Central memory CD8-positive, alpha-beta T cell (primary cell): ENCODE measurements around the gene GREB1L.
"Not testable (repeated sequence)": the region's sequence is repeated elsewhere in the genome, so short reads cannot be mapped to it uniquely, and the experiment has no call there.

ENCODE experiments used
- ATAC-seq: fragments of 150-1000 bp; cut with Tn5 transposase; replicated peaks from 2 replicates; pipeline ENCODE4 v1.10.0; 2022; ENCODE audit warnings: mild to moderate bottlenecking, moderate FRiP score, moderate number of reproducible peaks; ENCODE audit not compliant: poor library complexity, severe bottlenecking; ENCODE audit errors: extremely low read depth
- DNase-seq, 2 donors: peaks; one replicate each; pipeline ENCODE4 v3.0.0; 2021; ENCODE audit warnings: low spot score in 2 of 2
- H3K27ac Mint-ChIP-seq: one replicate; pipeline ENCODE4 v1.8.0; 2022; ENCODE audit warnings: low read depth, mild to moderate bottlenecking, moderate library complexity, mixed read lengths
- H3K27me3 Mint-ChIP-seq: one replicate; pipeline ENCODE4 v1.8.0; 2022; ENCODE audit warnings: mixed read lengths
- H3K36me3 Mint-ChIP-seq: one replicate; pipeline ENCODE4 v1.8.0; 2022; ENCODE audit warnings: mild to moderate bottlenecking, moderate library complexity, mixed read lengths; ENCODE audit not compliant: insufficient read depth
- H3K4me1 Mint-ChIP-seq: one replicate; pipeline ENCODE4 v1.8.0; 2022; ENCODE audit warnings: mixed read lengths
- H3K4me3 Mint-ChIP-seq: one replicate; pipeline ENCODE4 v1.8.0; 2022; ENCODE audit warnings: mild to moderate bottlenecking, moderate library complexity, mixed read lengths
- H3K9me3 Mint-ChIP-seq: one replicate; pipeline ENCODE4 v1.8.0; 2022; ENCODE audit warnings: mixed read lengths

Gene GREB1L

DNA sequence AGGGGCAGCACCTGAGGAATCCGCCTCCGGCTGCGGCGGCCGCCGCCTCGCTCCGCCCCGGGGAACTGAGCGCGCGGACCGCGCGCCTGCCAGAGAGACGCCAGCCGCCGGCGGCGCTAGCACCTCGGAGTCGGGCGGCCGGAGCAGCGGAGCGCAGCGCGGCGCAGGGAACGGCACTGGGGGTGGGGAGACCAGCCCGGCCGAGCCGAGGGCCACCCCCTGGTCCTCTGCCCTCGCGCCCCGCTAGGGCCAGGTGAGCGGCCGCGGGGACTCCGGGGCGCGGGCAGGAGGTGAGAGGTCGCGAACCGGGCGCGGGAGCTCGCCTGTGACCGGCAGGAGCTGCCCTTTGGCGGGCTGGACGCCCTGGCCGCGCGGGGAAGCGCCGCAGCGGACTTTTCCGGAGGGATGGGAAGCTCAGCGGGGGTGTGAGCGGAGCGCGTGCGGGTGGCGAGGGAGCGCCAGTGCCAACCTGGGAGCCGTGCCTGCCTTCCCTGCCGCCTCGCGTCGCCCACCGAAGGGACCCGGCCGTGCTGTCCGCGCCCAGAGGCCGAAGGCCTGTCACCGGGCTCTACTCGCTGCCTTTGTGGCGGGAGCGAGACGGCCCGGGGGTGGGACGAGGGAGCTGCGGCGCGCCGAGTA lies at the start of gene GREB1L:
GREB1L (plus strand) TSS at position 92 of the 639 bp plus-strand sequence. CDS start 141,287 bp downstream, outside the sequence.
- DNase-seq, result no peak
- peaks cover 80% of the 10 kb centered on the region for H3K27me3 Mint-ChIP-seq
- no peak for ATAC-seq
- H3K36me3 Mint-ChIP-seq, result peaks cover 7% of the 10 kb centered on the region
- H3K4me3 Mint-ChIP-seq, result peak within 1 kb of the TSS; percentile 56
- H3K4me1 Mint-ChIP-seq, result peaks cover 6% of the 10 kb centered on the region
- no peak within 1 kb of the TSS for H3K27ac Mint-ChIP-seq
- H3K9me3 Mint-ChIP-seq, result no peaks in the 10 kb centered on the region

DNA sequence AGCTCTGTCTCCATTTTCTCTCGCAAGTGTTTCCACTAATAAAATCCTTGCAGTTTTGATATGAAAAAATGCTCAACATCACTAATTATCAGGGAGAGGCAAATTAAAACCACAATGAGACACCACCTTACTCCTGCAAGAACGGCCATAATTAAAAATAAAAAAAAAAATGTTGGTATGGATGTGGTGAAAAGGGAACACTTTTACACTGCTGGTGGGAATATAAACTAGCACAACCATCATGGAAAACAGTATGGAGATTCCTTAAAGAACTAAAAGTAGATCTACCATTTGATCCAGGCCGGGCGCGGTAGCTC lies 49.8 kb upstream of the GREB1L start:
- Mint-ChIP-seq H3K27me3 (peaks cover 59% of the 10 kb centered on the region), H3K4me3 (no peak overlapping the region), H3K27ac (no peak overlapping the region), H3K36me3 (no peaks in the 10 kb centered on the region), H3K4me1 (no peaks in the 10 kb centered on the region), H3K9me3 (no peaks in the 10 kb centered on the region)
- ATAC-seq (no peak), DNase-seq (no peak)

DNA sequence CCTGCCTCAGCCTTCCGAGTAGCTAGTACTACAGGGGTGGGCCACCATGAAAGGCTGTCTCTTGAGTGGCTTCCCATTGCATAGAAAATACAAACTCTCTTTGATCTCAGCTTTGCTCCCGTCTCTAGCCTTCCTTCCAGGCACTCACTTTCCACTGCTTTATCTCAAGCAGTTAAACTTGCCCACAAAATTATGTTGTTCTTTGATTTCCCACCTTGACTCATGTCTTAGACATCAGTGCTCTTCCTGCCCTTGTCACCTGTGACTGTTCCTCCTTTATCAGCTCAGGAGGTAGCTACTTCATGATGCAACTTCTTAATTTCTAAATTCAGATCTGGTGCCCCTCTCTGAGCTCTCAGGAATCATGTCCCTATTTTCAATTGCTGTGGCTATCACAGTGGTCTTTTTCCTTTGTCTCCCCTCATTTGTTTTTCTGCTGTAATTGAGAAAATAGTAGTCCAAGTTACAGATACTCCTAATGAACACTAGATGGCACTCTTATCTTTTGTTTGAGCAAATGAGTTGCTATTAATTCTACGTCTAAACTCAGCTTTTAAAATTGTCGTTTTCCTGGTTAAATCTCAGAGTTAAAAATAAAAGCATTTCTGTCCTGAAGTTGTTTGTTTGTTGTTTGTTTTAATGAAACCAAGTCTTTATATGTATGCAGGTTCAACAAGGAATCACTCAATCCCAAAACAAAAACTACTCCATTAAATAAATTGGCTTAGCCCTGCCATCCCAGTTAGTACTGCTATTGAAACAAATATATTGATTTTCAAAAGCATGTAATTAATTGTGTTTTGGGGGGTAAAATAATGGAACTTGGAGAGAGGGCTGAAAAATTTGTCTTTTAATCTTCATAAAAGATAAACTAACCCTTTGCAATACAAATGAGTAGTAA lies 46.9 kb upstream of the GREB1L start:
- Mint-ChIP-seq H3K27me3 (peaks cover 58% of the 10 kb centered on the region), H3K4me3 (no peak overlapping the region), H3K36me3 (no peaks in the 10 kb centered on the region), H3K9me3 (no peaks in the 10 kb centered on the region), H3K27ac (no peak overlapping the region), H3K4me1 (no peaks in the 10 kb centered on the region)
- ATAC-seq, result no peak
- DNase-seq, result no peak

DNA sequence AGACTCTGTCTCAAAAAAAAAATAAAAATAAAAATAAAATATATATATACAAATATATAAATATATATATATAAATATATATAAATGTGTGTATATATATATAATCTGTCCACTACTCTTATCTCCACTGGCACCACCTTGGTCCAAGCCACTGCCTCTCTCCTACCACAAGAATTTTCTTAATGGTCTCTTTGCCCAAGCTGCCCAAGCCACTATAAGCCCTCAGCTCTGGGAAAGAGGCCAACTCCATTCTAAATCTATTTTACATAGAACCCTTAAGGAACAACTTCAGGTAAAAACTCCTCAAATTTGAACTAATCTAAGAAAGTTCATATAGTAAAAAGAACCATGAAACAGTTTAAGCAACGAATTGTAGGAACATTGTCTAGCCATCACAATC lies 45.6 kb upstream of the GREB1L start:
- Mint-ChIP-seq H3K9me3 (no peaks in the 10 kb centered on the region), H3K27me3 (peaks cover 45% of the 10 kb centered on the region)
- ATAC-seq, result no peak

DNA sequence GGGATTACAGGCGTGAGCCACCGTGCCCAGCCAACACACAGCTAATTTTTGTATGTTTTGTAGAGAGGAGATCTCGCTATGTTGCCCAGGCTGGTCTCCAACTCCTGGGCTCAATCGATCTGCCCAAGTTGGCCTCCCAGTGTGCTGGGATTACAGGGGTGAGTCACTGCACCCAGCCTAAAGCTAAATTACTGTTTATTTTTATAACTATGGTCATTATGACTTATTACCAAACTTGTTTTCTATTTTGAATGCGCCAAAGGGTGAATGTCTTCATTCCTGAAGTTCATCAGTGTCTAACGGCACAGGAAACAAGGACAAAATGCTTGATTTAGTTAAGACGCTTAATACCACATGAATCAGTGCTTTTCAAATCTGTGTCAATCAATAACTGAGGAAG lies 38.9 kb upstream of the GREB1L start:
- DNase-seq (no peak), ATAC-seq (no peak)
- H3K4me1 Mint-ChIP-seq, result no peaks in the 10 kb centered on the region
- H3K4me3 Mint-ChIP-seq, result no peak overlapping the region
- no peaks in the 10 kb centered on the region for H3K36me3 Mint-ChIP-seq
- no peak overlapping the region for H3K27ac Mint-ChIP-seq
- peaks cover 15% of the 10 kb centered on the region for H3K27me3 Mint-ChIP-seq
- H3K9me3 Mint-ChIP-seq, result no peaks in the 10 kb centered on the region

More for the DNA sequence above, 45.6 kb upstream of the GREB1L start:
- Mint-ChIP-seq H3K36me3 (no peaks in the 10 kb centered on the region), H3K27ac (no peak overlapping the region), H3K4me1 (no peaks in the 10 kb centered on the region), H3K4me3 (no peak overlapping the region)
- DNase-seq, result no peak

DNA sequence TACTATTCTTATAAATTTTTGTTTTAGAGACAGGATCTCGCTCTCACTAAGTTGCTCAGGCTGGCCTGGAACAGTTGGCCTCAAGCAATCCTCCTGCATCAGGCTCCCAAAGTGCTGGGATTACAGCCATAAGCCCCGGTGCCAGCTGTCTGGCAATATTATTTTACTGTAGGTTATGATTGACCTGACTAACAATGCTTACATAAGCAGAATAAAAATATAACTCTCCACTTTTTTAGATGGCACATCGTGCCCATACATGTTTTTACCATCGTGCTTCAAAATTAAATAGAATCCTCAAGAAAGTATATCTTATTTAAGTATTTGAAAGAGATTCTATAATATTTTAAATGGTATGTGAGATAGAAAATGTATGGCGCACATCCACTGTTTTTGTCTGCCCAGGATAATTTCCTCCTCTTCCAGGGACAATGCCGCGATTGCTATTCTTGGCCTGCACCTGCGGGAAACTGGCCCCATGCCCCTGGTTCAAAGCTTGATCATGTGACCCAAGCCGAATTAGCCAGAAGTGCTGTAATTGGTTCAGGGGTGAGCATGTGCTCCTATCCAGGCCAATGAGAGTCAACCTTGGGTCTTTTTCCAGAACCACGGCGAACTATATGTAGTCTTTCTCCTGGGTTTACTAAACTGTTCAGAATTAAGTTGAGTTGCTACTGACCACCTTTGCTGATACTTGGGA lies 38.3 kb upstream of the GREB1L start:
- Mint-ChIP-seq H3K27ac (no peak overlapping the region), H3K4me1 (no peaks in the 10 kb centered on the region), H3K36me3 (no peaks in the 10 kb centered on the region), H3K9me3 (no peaks in the 10 kb centered on the region), H3K4me3 (no peak overlapping the region), H3K27me3 (peaks cover 12% of the 10 kb centered on the region)
- DNase-seq, result no peak
- no peak for ATAC-seq

DNA sequence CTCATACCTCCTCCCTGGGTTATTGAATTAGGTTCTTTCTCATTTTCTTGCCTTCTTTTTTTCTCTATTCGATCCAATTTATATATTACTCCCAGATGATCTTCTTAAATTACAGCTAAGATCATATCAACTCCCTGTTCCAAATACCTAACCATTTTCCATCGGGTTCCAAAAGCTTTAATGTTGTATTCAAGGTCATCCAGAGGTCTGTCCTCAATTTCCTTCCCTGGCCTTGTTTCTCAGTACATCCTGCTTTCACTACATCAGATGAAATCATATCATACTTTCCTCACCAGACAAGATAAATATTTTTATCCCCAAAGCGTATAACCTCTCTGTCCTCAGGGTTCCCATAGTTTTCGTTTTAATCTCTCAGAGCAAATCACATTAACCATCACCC lies 36.3 kb upstream of the GREB1L start:
- Mint-ChIP-seq H3K4me1 (no peaks in the 10 kb centered on the region), H3K27me3 (peaks cover 12% of the 10 kb centered on the region), H3K36me3 (no peaks in the 10 kb centered on the region), H3K27ac (no peak overlapping the region), H3K9me3 (no peaks in the 10 kb centered on the region), H3K4me3 (no peak overlapping the region)
- ATAC-seq (no peak), DNase-seq (no peak)

DNA sequence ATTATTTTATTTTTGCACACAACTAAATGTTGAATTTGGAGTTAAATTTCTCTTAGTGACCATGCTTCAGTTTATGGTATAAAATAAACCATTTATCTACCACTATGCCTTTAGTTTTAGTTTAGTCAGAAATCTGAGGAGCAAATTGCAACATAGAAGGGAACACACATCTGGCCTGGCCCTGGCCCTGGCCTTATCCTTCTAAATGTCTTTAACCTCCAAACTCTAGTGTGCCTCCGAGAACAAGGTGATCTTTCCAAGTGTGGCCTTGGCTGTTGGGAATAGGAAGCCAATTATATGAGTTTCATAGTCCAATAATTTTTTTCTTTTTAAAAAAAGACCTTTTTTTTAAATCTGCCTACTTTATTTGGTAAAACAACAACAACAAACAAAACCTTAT lies 31.8 kb upstream of the GREB1L start:
- Mint-ChIP-seq H3K9me3 (no peaks in the 10 kb centered on the region), H3K27ac (no peak overlapping the region), H3K4me3 (no peak overlapping the region), H3K4me1 (no peaks in the 10 kb centered on the region), H3K27me3 (peaks cover 11% of the 10 kb centered on the region), H3K36me3 (no peaks in the 10 kb centered on the region)
- DNase-seq (no peak), ATAC-seq (no peak)

DNA sequence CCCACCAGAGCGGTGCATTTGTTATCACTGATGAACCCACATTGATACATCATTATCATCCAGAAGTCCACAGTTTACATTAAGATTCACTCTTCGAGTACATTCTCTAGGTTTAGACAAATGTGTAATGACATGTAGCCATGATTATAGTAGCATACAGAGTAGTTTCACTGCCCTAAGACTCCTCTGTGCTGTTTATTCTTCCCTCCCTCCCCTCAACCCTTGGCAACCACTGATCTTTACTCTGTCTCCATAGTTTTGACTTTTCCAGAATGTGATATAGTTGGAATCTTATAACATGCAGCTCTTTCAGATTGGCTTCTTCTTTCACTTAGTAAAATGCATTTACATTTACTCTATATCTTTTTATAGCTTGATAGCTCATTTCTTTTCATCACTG lies 31.2 kb upstream of the GREB1L start:
- Mint-ChIP-seq H3K4me3 (no peak overlapping the region), H3K4me1 (no peaks in the 10 kb centered on the region), H3K36me3 (no peaks in the 10 kb centered on the region), H3K27ac (no peak overlapping the region), H3K9me3 (no peaks in the 10 kb centered on the region), H3K27me3 (peaks cover 16% of the 10 kb centered on the region)
- ATAC-seq, result no peak
- DNase-seq, result no peak

DNA sequence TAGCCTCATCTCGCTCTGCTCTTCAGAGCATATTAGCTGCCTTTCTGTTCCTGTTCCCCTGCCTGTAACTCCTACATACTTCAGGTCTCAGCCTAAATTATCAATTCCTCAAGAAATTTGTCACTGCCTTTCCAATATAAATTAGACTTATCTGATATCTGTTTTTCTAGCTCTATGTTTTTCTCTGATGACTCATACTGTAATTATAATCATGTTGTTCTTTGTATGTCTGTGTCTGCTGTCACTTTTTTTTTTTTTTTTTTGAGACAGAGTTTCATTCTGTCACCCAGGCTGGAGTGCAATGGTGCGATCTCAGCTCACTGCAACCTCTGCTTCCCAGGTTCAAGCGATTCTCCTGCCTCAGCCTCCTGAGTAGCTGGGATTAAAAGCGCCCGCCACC lies 27.6 kb upstream of the GREB1L start:
- not testable (repeated sequence) for H3K4me1 Mint-ChIP-seq, H3K36me3 Mint-ChIP-seq, ATAC-seq, H3K4me3 Mint-ChIP-seq, H3K27ac Mint-ChIP-seq, H3K9me3 Mint-ChIP-seq, DNase-seq
- peaks cover 27% of the 10 kb centered on the region for H3K27me3 Mint-ChIP-seq

DNA sequence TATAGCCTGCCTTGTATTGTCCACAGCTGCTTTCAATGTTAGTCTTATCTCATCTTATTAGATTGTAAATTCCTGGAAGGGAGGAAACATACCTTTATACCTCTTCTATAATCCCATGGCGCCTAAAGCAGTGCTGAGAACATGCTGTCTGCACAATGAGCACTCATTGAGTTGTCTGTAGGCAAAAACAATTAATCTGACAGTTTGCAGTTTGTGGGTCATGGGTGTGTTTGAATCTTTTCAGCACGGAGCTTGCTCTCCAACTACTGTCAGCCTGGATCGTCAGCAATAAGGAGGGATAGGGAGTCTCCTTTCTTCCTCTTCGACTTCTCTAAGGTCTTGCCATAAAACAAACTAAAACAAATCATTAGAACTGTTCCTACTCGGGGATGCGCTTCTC lies 26.5 kb upstream of the GREB1L start:
- no peak for ATAC-seq
- no peaks in the 10 kb centered on the region for H3K9me3 Mint-ChIP-seq
- peaks cover 27% of the 10 kb centered on the region for H3K27me3 Mint-ChIP-seq
- H3K27ac Mint-ChIP-seq, result no peak overlapping the region
- no peak for DNase-seq
- H3K4me1 Mint-ChIP-seq, result no peaks in the 10 kb centered on the region
- no peaks in the 10 kb centered on the region for H3K36me3 Mint-ChIP-seq
- no peak overlapping the region for H3K4me3 Mint-ChIP-seq

DNA sequence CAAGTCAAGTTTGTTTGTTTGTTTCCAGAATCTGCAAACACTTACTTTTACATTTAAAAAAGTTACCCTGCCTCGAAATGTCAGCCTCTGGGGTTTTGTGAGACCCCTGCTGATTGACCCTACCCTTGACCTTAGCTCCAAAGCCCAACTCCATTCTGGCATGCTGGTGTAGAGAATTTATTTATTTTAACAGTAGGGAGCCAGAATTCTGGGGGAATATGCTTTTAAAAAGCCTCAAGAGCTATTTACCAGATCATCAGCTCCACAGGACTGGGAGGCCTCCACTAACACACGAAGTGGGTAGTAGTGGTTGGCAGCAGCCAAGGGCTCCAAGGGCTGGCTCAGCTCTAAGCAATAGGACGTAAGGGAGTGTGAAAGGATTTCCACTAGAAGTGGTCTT lies 23.2 kb upstream of the GREB1L start:
- Mint-ChIP-seq H3K27me3 (peaks cover 17% of the 10 kb centered on the region), H3K27ac (no peak overlapping the region), H3K4me3 (no peak overlapping the region), H3K9me3 (no peaks in the 10 kb centered on the region), H3K4me1 (no peaks in the 10 kb centered on the region), H3K36me3 (no peaks in the 10 kb centered on the region)
- ATAC-seq, result no peak
- DNase-seq, result no peak

DNA sequence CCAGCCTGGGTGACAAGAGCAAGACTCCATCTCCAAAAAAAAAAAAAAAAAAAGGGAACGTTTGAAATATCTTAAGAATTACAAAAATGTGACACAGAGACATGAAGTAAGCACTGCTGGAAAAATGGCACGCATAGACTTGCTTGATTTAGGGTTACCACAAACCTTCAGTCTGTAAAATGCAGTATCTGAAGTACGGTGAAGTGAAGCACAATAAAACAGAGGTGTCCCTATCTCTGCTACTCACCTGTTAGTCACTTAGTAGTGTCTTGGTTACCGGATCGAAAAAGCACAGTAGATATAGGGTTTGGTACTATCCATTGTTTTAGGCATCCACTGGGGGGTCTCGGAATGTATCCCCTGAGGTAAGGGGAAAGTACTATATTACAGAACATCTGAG lies 11.6 kb upstream of the GREB1L start:
- DNase-seq (no peak), ATAC-seq (no peak)
- Mint-ChIP-seq H3K4me1 (no peaks in the 10 kb centered on the region), H3K9me3 (no peaks in the 10 kb centered on the region), H3K27me3 (peaks cover 10% of the 10 kb centered on the region), H3K4me3 (no peak overlapping the region), H3K36me3 (no peaks in the 10 kb centered on the region), H3K27ac (no peak overlapping the region)
